Erythroblast (primary cell): ENCODE results near the gene YAP1.

ENCODE experiments used
- GATA1 ChIP-seq: IDR thresholded peaks from 2 replicates; pipeline ENCODE4 v1.6.1; 2011; ENCODE audit warnings: low read depth, mild to moderate bottlenecking, control low read depth, low read length, moderate library complexity
- POLR2A ChIP-seq: IDR thresholded peaks from 2 replicates; pipeline ENCODE4 v1.6.1; 2011; ENCODE audit warnings: mild to moderate bottlenecking, low read length

GRCh38 chr11:102252339-102252891 lies 142.2 kb downstream of the YAP1 start:
- TF ChIP-seq POLR2A (no peak), GATA1 (no peak)
